Liver (tissue), 9 donors: ENCODE results near the gene GNG2. TPM values are rescaled to one million over a fixed set of nuclear protein-coding genes. Genes with fewer than 3 reads are reported as not detected.

Experiments used
- DNase-seq: peaks from one replicate; pipeline ENCODE4 v3.0.0-alpha.2; 2017; ENCODE audit warnings: low spot score
- H3K27ac ChIP-seq, 2 donors: one replicate each; pipeline ENCODE4 v1.7.0; 2013; ENCODE audit warnings: inconsistent platforms in 2 of 2, low read length in 2 of 2, control low read depth in 1 of 2, low read depth in 1 of 2, mild to moderate bottlenecking in 1 of 2
- H3K27me3 ChIP-seq, 4 donors: one replicate each; pipeline versions ENCODE4 v1.6.1 to v1.7.0; 2013; ENCODE audit warnings: low read length in 3 of 4, inconsistent platforms in 1 of 4, mild to moderate bottlenecking in 1 of 4, moderate library complexity in 1 of 4; ENCODE audit not compliant: control insufficient read depth in 4 of 4, insufficient read depth in 4 of 4
- H3K36me3 ChIP-seq, 4 donors: one replicate each; pipeline versions ENCODE4 v1.6.1 to v1.7.0; 2013; ENCODE audit warnings: low read length in 3 of 4, mild to moderate bottlenecking in 3 of 4, low read depth in 1 of 4, moderate library complexity in 1 of 4; ENCODE audit not compliant: control insufficient read depth in 4 of 4, insufficient read depth in 3 of 4
- H3K4me1 ChIP-seq, 4 donors: one replicate each; pipeline versions ENCODE4 v1.6.1 to v1.7.0; 2013; ENCODE audit warnings: low read length in 3 of 4, mild to moderate bottlenecking in 3 of 4, moderate library complexity in 1 of 4; ENCODE audit not compliant: control insufficient read depth in 4 of 4, insufficient read depth in 4 of 4
- H3K4me3 ChIP-seq, 3 donors: one replicate each; pipeline versions ENCODE4 v1.6.1 to v1.7.0; 2013; ENCODE audit warnings: low read length in 3 of 3, control low read depth in 1 of 3, low read depth in 1 of 3, mild to moderate bottlenecking in 1 of 3
- H3K9ac ChIP-seq, 2 donors: one replicate each; pipeline ENCODE4 v1.7.0; 2013; ENCODE audit warnings: low read length in 2 of 2, mild to moderate bottlenecking in 2 of 2, moderate library complexity in 2 of 2, control low read depth in 1 of 2, low read depth in 1 of 2
- H3K9me3 ChIP-seq, 4 donors: one replicate each; pipeline versions ENCODE4 v1.6.1 to v1.7.0; 2013; ENCODE audit warnings: low read length in 3 of 4; ENCODE audit not compliant: control insufficient read depth in 4 of 4
- EGR1 ChIP-seq, 2 donors: IDR thresholded peaks; 2 replicates each; pipeline ENCODE4 v1.6.1; 2016 to 2018; ENCODE audit warnings: antibody characterized with exemption in 2 of 2, low read depth in 2 of 2
- FOXA1 ChIP-seq: IDR thresholded peaks from 2 replicates; pipeline ENCODE4 v1.6.1; 2016; ENCODE audit warnings: antibody characterized with exemption
- HNF4A ChIP-seq, 2 donors: conservative IDR thresholded peaks; 2 replicates each; pipeline ENCODE4 v1.6.1; 2016; ENCODE audit warnings: antibody characterized with exemption in 2 of 2, mild to moderate bottlenecking in 2 of 2
- HNF4G ChIP-seq: IDR thresholded peaks from 2 replicates; pipeline ENCODE4 v1.6.1; 2016; ENCODE audit warnings: antibody characterized with exemption
- JUND ChIP-seq, 2 donors: IDR thresholded peaks; 2 replicates each; pipeline ENCODE4 v1.6.1; 2016; ENCODE audit warnings: antibody characterized with exemption in 2 of 2
- NR2F2 ChIP-seq: IDR thresholded peaks from 2 replicates; pipeline ENCODE4 v1.6.1; 2016; ENCODE audit warnings: antibody characterized with exemption
- RAD21 ChIP-seq, 2 donors: IDR thresholded peaks; 2 replicates each; pipeline ENCODE4 v1.6.1; 2016; ENCODE audit warnings: antibody characterized with exemption in 2 of 2, mild to moderate bottlenecking in 2 of 2
- RXRA ChIP-seq, 2 donors: IDR thresholded peaks; 2 replicates each; pipeline ENCODE4 v1.6.1; 2017 to 2018; ENCODE audit warnings: antibody characterized with exemption in 2 of 2, mild to moderate bottlenecking in 1 of 2
- TAF1 ChIP-seq: conservative IDR thresholded peaks from 2 replicates; pipeline ENCODE4 v1.6.1; 2016; ENCODE audit warnings: antibody characterized with exemption, mild to moderate bottlenecking
- YY1 ChIP-seq: IDR thresholded peaks from 2 replicates; pipeline ENCODE4 v1.6.1; 2016; ENCODE audit warnings: antibody characterized with exemption, mild to moderate bottlenecking
- WGBS: extraction: QIAGEN DNeasy Blood & Tissue Kit; methylation state at CpG from one replicate; pipeline ENCODE4 v1.1.7; 2013; 5-methylcytosine and 5-hydroxymethylcytosine counted together
- polyA plus RNA-seq, 2 donors: library from polyadenylated mRNA; stranded (reverse) in 1 of 2; unstranded in 1 of 2; fragments of 200-250 nt in 1 of 2; fragments of >200 nt in 1 of 2; fragmentation: Nextera tagmentation in 1 of 2; extraction: Ambion mirVana in 1 of 2; gene quantifications; one replicate each; pipeline versions ENCODE4 v1.2.1 to v1.2.3, GENCODE V29; 2013 to 2015
- total RNA-seq, 2 donors: library from RNA; depleted of rRNA; stranded (reverse); fragments of >200 nt; gene quantifications; one replicate each; pipeline ENCODE4 v1.2.3, GENCODE V29; 2014
- TF ChIP-seq, protein P1 (sequence below): IDR thresholded peaks from 2 replicates; pipeline ENCODE4 v1.6.1; 2016; ENCODE audit warnings: antibody characterized with exemption, mild to moderate bottlenecking
- TF ChIP-seq, protein P2 (sequence below): IDR thresholded peaks from 2 replicates; pipeline ENCODE4 v1.6.1; 2016; ENCODE audit warnings: antibody characterized with exemption
- TF ChIP-seq, protein P3 (sequence below): IDR thresholded peaks from 2 replicates; pipeline ENCODE4 v1.6.1; 2016; ENCODE audit warnings: antibody characterized with exemption
- donor health status: healthy.
- donor health status: healthy.
- donor health status: healthy.
- donor health status: healthy.
- donor health status: healthy.

Gene GNG2
- total and polyA plus RNA-seq, 4 donors = 3.5 to 11.2 (median 4.4) TPM

DNA sequence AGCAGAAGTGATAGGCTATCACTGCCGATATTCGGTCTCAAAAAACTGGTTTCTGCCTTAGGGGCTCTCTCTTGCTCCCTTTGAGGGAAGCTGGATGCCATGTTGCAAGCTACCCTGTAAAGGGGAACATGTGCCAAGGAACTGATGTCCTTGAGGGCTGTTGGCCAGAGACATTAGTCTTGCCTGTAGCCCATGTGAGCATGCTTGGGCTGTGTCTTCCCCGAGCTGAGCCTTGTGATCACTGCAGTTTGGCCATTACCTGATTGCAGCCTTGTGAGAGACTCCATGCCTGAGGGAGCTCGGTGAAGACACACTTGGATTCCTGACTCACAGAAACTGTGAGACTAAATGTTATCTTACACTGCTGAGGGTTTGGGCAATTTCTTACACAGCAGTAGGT lies 147.7 kb downstream of the GNG2 start:
- DNase-seq = no peak
- Histone ChIP-seq H3K4me3 (no peak overlapping the region), H3K27me3 (no peaks in the 10 kb centered on the region), H3K9ac (no peak overlapping the region), H3K9me3 (no peaks in the 10 kb centered on the region), H3K4me1 (peaks cover 1 to 18% (median 4%) of the 10 kb centered on the region in 4 donors), H3K36me3 (peaks cover 7 to 54% (median 51%) of the 10 kb centered on the region in 4 donors), H3K27ac (no peak overlapping the region)
- TF ChIP-seq, protein P1, sequence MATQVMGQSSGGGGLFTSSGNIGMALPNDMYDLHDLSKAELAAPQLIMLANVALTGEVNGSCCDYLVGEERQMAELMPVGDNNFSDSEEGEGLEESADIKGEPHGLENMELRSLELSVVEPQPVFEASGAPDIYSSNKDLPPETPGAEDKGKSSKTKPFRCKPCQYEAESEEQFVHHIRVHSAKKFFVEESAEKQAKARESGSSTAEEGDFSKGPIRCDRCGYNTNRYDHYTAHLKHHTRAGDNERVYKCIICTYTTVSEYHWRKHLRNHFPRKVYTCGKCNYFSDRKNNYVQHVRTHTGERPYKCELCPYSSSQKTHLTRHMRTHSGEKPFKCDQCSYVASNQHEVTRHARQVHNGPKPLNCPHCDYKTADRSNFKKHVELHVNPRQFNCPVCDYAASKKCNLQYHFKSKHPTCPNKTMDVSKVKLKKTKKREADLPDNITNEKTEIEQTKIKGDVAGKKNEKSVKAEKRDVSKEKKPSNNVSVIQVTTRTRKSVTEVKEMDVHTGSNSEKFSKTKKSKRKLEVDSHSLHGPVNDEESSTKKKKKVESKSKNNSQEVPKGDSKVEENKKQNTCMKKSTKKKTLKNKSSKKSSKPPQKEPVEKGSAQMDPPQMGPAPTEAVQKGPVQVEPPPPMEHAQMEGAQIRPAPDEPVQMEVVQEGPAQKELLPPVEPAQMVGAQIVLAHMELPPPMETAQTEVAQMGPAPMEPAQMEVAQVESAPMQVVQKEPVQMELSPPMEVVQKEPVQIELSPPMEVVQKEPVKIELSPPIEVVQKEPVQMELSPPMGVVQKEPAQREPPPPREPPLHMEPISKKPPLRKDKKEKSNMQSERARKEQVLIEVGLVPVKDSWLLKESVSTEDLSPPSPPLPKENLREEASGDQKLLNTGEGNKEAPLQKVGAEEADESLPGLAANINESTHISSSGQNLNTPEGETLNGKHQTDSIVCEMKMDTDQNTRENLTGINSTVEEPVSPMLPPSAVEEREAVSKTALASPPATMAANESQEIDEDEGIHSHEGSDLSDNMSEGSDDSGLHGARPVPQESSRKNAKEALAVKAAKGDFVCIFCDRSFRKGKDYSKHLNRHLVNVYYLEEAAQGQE = no peak
- no peak for TF ChIP-seq HNF4A (conservative IDR thresholded peaks at IDR 0.05)
- no peak for TF ChIP-seq RXRA (IDR thresholded peaks at IDR 0.05)
- TF ChIP-seq YY1 = no peak
- no peak for TF ChIP-seq EGR1 (IDR thresholded peaks at IDR 0.05; ENCODE audit: low read depth in 2 of 2)
- WGBS = 86% methylated on average over 4 of the region's 4 CpGs

DNA sequence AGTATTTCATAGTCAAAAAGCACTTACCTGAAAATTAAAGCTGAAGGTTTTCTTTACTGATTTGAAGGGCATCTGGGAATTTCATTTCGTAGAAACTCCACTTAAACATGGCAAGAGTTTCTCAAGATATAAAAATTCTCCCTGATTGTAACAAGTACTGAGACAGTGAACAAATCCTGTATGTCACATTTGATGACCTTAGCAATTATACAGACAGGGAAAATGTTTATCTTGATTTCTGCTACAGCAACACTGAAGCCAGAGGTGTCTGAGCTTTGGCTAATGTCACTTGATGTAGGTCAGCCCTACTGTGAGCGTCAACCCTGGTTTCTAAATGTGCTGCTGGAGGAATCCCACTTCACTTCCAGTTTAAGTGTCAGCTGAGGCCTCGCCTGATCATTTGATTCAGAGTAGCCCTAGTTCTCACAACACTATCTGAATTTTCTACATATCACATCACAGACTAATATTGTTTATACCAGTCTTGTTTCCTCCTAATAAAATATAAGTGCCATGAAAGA lies 149.8 kb downstream of the GNG2 start:
- H3K27me3 ChIP-seq = no peaks in the 10 kb centered on the region
- H3K4me3 ChIP-seq = no peak overlapping the region
- H3K9ac ChIP-seq = no peak overlapping the region
- H3K27ac ChIP-seq = no peak overlapping the region
- H3K9me3 ChIP-seq = no peaks in the 10 kb centered on the region
- TF ChIP-seq, protein P1 = no peak
- TF ChIP-seq EGR1 (IDR thresholded peaks at IDR 0.05; ENCODE audit: low read depth in 2 of 2) (no peak), JUND (IDR thresholded peaks at IDR 0.05) (no peak), TAF1 (no peak), FOXA1 (no peak), HNF4G (no peak), RAD21 (IDR thresholded peaks at IDR 0.05) (no peak), NR2F2 (no peak)
- TF ChIP-seq, protein P2, sequence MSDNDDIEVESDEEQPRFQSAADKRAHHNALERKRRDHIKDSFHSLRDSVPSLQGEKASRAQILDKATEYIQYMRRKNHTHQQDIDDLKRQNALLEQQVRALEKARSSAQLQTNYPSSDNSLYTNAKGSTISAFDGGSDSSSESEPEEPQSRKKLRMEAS = no peak
- TF ChIP-seq, protein P3, sequence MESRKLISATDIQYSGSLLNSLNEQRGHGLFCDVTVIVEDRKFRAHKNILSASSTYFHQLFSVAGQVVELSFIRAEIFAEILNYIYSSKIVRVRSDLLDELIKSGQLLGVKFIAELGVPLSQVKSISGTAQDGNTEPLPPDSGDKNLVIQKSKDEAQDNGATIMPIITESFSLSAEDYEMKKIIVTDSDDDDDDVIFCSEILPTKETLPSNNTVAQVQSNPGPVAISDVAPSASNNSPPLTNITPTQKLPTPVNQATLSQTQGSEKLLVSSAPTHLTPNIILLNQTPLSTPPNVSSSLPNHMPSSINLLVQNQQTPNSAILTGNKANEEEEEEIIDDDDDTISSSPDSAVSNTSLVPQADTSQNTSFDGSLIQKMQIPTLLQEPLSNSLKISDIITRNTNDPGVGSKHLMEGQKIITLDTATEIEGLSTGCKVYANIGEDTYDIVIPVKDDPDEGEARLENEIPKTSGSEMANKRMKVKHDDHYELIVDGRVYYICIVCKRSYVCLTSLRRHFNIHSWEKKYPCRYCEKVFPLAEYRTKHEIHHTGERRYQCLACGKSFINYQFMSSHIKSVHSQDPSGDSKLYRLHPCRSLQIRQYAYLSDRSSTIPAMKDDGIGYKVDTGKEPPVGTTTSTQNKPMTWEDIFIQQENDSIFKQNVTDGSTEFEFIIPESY = no peak
- peaks cover 7 to 41% (median 38%) of the 10 kb centered on the region in 4 donors for H3K36me3 ChIP-seq
- WGBS = 87% methylated on average over 3 of the region's 3 CpGs
- DNase-seq = no peak
- H3K4me1 ChIP-seq = peaks cover 0 to 10% (median 2%) of the 10 kb centered on the region in 4 donors
